Measurements from ENCODE around the gene SETD6.
"Not testable (repeated sequence)": the region's sequence is repeated elsewhere in the genome, so short reads cannot be mapped to it uniquely, and the experiment has no call there.

SETD6 gene

DNA sequence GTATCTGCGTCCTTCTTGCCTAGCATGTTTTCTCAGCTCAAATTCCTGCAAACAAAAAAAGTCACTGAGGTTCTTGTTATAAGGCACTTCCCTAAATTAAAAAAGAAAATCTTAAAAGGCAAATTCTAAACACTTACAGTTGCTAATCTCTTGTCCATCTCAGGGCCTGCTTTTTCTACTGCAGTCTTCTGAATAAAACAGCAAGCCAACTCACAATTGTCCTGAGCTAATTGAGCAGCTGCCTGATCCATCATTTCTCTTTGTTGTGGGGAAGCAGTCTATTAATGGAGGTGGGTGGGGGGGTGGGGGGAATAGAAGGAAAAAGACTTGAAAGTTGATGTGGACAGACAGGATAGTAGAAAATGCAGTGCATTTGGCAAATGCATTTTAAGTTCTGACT is 27.0 kb downstream of the SETD6 start:
- DNase-seq (ENCODE audit: low read depth) = no peak

- DNase-seq (ENCODE audit: low read depth) = no peak
Measured at GRCh38 chr16:58543685-58544084, 28.4 kb downstream of the SETD6 start.

GRCh38 chr16:58548378-58548777 is 33.1 kb downstream of the SETD6 start:
- DNase-seq (ENCODE audit: low read depth) = no peak

GRCh38 chr16:58551496-58551895 is 36.2 kb downstream of the SETD6 start:
- no peak for DNase-seq (ENCODE audit: low read depth)

DNA sequence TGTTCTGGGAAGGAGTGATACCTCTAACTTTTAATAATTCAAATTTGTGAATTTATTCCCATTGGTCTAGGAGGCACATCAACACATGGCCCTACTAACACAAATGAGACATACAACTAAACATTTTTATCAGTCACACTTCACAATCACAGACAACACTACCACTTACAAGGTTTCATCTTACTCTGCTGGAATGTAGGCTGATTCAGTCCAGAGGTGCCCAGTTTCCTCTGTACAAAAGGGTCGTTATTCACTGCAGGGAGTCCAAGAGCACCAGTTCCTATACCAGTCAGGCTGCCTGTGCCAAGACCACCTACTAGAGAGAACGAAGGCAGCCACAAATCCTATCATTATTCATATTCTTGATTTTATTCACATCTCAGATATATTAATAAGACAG is 41.4 kb downstream of the SETD6 start:
- no peak for DNase-seq (ENCODE audit: low read depth)

DNA sequence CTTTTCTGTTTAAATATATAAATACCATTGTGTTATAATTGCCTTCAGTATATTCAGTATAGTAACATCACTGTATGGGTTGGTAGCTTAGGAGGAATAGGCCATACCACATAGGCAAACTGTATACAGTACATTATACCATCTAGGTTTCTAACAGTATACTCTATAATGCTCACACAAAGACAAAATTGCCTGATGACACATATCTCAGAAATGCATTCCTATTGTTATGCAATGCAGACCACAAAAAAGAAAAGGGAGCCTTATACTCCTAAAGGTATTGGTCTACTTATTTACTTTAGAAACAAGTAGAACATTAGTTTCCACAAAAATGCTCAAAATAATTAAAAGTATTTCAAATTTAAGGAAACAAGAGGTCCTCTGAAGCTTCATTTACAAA is 47.9 kb downstream of the SETD6 start:
- DNase-seq (ENCODE audit: low read depth) = no peak

GRCh38 chr16:58563775-58564174 is 48.5 kb downstream of the SETD6 start:
- DNase-seq (ENCODE audit: low read depth) = no peak

GRCh38 chr16:58565697-58566096 is 50.4 kb downstream of the SETD6 start:
- not testable (repeated sequence) for DNase-seq (ENCODE audit: low read depth)
